ENCODE results near the gene PTOV1.

DNA sequence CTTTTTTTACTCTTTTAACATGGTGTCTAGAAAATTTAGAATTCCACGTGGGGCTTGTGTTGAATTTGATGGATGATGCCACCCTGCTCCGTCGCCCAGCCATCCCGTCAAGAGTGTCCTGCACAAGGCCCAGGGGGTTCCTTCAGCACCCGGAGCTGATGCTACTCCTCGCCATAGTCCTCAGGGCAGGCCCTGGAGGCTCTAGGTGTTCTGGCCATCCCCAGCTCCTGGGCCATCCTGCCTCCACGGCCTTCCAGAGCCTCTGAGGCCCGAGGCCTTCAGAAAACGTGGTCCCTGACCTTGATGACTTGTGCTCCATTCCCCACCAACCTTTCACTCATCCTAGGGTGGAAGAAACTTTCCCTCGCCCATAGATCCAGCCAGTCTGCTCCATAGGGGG, 22.9 kb downstream of the PTOV1 start:
- no peak for TF ChIP-seq CTCF (tag by site-specific recombination; IDR thresholded peaks at IDR 0.05)
- no peak for TF ChIP-seq ZNF292 (tag by site-specific recombination; IDR thresholded peaks at IDR 0.05; ENCODE audit: borderline replicate concordance, low read depth)
- TF ChIP-seq ZNF654 (tag by site-specific recombination; IDR thresholded peaks at IDR 0.05; ENCODE audit: low read depth), result no peak
- no peak for TF ChIP-seq ZNF623 (tag by site-specific recombination; IDR thresholded peaks at IDR 0.05)
- no peak for TF ChIP-seq ATF2 (tag by site-specific recombination; IDR thresholded peaks at IDR 0.05; ENCODE audit: low read depth)
- no peak for TF ChIP-seq YY1 (tag by site-specific recombination; IDR thresholded peaks at IDR 0.05)
- TF ChIP-seq, protein P1, sequence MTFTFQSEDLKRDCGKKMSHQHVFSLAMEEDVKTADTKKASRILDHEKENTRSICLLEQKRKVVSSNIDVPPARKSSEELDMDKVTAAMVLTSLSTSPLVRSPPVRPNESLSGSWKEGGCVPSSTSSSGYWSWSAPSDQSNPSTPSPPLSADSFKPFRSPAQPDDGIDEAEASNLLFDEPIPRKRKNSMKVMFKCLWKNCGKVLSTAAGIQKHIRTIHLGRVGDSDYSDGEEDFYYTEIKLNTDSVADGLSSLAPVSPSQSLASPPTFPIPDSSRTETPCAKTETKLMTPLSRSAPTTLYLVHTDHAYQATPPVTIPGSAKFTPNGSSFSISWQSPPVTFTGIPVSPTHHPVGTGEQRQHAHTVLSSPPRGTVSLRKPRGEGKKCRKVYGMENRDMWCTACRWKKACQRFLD (tag by site-specific recombination; IDR thresholded peaks at IDR 0.05), result no peak
- TF ChIP-seq, protein P2, sequence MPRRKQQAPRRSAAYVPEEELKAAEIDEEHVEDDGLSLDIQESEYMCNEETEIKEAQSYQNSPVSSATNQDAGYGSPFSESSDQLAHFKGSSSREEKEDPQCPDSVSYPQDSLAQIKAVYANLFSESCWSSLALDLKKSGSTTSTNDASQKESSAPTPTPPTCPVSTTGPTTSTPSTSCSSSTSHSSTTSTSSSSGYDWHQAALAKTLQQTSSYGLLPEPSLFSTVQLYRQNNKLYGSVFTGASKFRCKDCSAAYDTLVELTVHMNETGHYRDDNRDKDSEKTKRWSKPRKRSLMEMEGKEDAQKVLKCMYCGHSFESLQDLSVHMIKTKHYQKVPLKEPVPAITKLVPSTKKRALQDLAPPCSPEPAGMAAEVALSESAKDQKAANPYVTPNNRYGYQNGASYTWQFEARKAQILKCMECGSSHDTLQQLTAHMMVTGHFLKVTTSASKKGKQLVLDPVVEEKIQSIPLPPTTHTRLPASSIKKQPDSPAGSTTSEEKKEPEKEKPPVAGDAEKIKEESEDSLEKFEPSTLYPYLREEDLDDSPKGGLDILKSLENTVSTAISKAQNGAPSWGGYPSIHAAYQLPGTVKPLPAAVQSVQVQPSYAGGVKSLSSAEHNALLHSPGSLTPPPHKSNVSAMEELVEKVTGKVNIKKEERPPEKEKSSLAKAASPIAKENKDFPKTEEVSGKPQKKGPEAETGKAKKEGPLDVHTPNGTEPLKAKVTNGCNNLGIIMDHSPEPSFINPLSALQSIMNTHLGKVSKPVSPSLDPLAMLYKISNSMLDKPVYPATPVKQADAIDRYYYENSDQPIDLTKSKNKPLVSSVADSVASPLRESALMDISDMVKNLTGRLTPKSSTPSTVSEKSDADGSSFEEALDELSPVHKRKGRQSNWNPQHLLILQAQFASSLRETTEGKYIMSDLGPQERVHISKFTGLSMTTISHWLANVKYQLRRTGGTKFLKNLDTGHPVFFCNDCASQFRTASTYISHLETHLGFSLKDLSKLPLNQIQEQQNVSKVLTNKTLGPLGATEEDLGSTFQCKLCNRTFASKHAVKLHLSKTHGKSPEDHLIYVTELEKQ (tag by site-specific recombination; IDR thresholded peaks at IDR 0.05; ENCODE audit: borderline replicate concordance), result no peak
- no peak for TF ChIP-seq ZNF175 (tag by site-specific recombination; IDR thresholded peaks at IDR 0.05)
- TF ChIP-seq MEIS1 (CRISPR knock-in tag; IDR thresholded peaks at IDR 0.05; ENCODE audit: borderline replicate concordance), result no peak

Measured in HEK293 (cell line).